DND-41 (cell line): ENCODE measurements around the gene LRRC8D.
A peak's percentile ranks its signal among the peaks of the same experiment; 100 is the strongest.

ENCODE experiments used
- ATAC-seq: fragments of 200-7000 bp; cut with Tn5 transposase; 3 replicates; pipeline ENCODE4 v1.9.1; 2021; ENCODE audit warnings: low read depth; ENCODE audit not compliant: insufficient read depth
- DNase-seq: peaks from one replicate; pipeline ENCODE4 v3.0.0-alpha.2; 2020
- H2AFZ ChIP-seq: 2 replicates; pipeline ENCODE4 v1.6.0; 2012; ENCODE audit warnings: low read depth, low read length
- H3K27ac ChIP-seq: 2 replicates; pipeline ENCODE4 v1.5.1; 2012; ENCODE audit warnings: low read length, inconsistent platforms
- H3K27me3 ChIP-seq: fragments of 200-600 bp; sonication (generic); 2 replicates; pipeline ENCODE4 v1.6.0; 2012; ENCODE audit warnings: low read length, mild to moderate bottlenecking, inconsistent platforms; ENCODE audit not compliant: insufficient read depth, poor library complexity
- H3K36me3 ChIP-seq: 2 replicates; pipeline ENCODE4 v1.5.1; 2012; ENCODE audit warnings: low read length, inconsistent platforms; ENCODE audit not compliant: insufficient read depth
- H3K4me1 ChIP-seq: 2 replicates; pipeline ENCODE4 v1.5.1; 2012; ENCODE audit warnings: mild to moderate bottlenecking, low read length; ENCODE audit not compliant: insufficient read depth
- H3K4me2 ChIP-seq: 2 replicates; pipeline ENCODE4 v1.6.0; 2012; ENCODE audit warnings: mild to moderate bottlenecking, moderate library complexity, low read length, inconsistent platforms; ENCODE audit not compliant: insufficient read depth
- H3K4me3 ChIP-seq, 2 experiments: fragments of 200-600 bp in 1 of 2; shearing (Covaris generic) in 1 of 2; 2 replicates each; pipeline ENCODE4 v1.5.1; 2012 to 2016; ENCODE audit warnings: inconsistent platforms in 2 of 2, low read length in 2 of 2, mild to moderate bottlenecking in 2 of 2, low read depth in 1 of 2, moderate library complexity in 1 of 2
- H3K79me2 ChIP-seq: 2 replicates; pipeline ENCODE4 v1.6.0; 2012; ENCODE audit warnings: low read length, inconsistent platforms; ENCODE audit not compliant: insufficient read depth
- H3K9ac ChIP-seq: 2 replicates; pipeline ENCODE4 v1.6.0; 2012; ENCODE audit warnings: low read depth, mild to moderate bottlenecking, inconsistent platforms, low read length, moderate library complexity
- H3K9me3 ChIP-seq: 2 replicates; pipeline ENCODE4 v1.5.1; 2012; ENCODE audit warnings: low read length, moderate library complexity, mild to moderate bottlenecking, inconsistent platforms; ENCODE audit not compliant: insufficient read depth, severe bottlenecking
- H4K20me1 ChIP-seq: 2 replicates; pipeline ENCODE4 v1.6.0; 2012; ENCODE audit warnings: low read length; ENCODE audit not compliant: insufficient read depth
- EZH2 ChIP-seq: IDR thresholded peaks from 3 replicates; pipeline ENCODE4 v1.6.1; 2012; ENCODE audit warnings: borderline replicate concordance, low read depth, mild to moderate bottlenecking, moderate library complexity, low read length, inconsistent platforms; ENCODE audit not compliant: severe bottlenecking
- TF ChIP-seq, protein P1 (sequence below): IDR thresholded peaks from 2 replicates; pipeline ENCODE4 v1.5.1; 2012; ENCODE audit warnings: borderline replicate concordance, low read length, moderate library complexity, mild to moderate bottlenecking; ENCODE audit not compliant: poor library complexity, severe bottlenecking; ENCODE audit errors: extremely low read depth

LRRC8D gene

DNA sequence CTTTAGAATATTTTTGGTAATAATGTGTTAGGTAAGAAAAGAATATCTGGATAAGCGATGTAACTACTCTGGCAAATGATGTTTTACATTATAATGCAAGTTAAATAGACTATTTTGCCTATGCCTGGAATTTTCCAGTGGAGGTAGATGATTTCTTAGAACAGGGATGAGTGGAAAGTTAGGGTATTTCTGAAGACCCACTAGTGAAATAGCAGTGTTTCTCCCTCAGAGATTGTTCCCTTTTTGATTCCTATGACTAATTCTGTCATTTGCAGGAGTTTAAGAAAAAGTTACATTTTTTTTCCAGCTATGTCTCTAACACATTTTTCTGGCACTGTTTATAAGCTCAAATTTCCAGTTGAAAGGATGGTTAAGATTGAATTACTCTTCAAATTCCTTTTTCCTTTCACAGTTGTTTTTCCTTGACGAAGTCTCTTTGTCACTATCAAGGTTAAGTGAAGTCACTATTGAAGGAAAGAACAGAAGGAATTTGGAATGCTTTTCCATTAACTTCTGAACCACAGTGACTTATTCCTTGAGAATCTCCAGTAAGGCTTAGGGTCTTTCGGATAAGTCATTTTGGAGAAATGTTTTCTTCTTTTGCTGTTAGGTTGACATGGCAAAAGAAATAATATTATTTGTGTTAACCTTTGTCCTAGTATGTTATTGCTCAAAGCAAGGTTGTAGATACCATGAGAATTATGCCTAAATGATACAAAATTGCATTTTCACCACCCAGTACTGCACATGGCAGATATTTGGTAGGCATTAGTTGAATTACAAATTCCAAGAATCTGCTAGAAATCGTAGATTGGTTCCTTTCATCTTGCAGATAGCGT, 131.2 kb downstream of the LRRC8D start:
- H3K27ac ChIP-seq = no peak overlapping the region
- no peaks in the 10 kb centered on the region for H3K27me3 ChIP-seq
- H3K4me2 ChIP-seq = no peak overlapping the region
- H3K9me3 ChIP-seq = no peaks in the 10 kb centered on the region
- ATAC-seq (no peak), DNase-seq (no peak)
- no peak overlapping the region for H3K4me3 ChIP-seq
- no peaks in the 10 kb centered on the region for H3K36me3 ChIP-seq
- no peaks in the 10 kb centered on the region for H3K79me2 ChIP-seq
- H3K9ac ChIP-seq = no peak overlapping the region
- H4K20me1 ChIP-seq = no peaks in the 10 kb centered on the region
- H3K4me1 ChIP-seq = peaks cover 38% of the 10 kb centered on the region
- peak overlapping the region; percentile 2; the same call in 1 of the 2 replicates for H2AFZ ChIP-seq
- TF ChIP-seq, protein P1, sequence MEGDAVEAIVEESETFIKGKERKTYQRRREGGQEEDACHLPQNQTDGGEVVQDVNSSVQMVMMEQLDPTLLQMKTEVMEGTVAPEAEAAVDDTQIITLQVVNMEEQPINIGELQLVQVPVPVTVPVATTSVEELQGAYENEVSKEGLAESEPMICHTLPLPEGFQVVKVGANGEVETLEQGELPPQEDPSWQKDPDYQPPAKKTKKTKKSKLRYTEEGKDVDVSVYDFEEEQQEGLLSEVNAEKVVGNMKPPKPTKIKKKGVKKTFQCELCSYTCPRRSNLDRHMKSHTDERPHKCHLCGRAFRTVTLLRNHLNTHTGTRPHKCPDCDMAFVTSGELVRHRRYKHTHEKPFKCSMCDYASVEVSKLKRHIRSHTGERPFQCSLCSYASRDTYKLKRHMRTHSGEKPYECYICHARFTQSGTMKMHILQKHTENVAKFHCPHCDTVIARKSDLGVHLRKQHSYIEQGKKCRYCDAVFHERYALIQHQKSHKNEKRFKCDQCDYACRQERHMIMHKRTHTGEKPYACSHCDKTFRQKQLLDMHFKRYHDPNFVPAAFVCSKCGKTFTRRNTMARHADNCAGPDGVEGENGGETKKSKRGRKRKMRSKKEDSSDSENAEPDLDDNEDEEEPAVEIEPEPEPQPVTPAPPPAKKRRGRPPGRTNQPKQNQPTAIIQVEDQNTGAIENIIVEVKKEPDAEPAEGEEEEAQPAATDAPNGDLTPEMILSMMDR = no peak
- TF ChIP-seq EZH2 = no peak

DNA sequence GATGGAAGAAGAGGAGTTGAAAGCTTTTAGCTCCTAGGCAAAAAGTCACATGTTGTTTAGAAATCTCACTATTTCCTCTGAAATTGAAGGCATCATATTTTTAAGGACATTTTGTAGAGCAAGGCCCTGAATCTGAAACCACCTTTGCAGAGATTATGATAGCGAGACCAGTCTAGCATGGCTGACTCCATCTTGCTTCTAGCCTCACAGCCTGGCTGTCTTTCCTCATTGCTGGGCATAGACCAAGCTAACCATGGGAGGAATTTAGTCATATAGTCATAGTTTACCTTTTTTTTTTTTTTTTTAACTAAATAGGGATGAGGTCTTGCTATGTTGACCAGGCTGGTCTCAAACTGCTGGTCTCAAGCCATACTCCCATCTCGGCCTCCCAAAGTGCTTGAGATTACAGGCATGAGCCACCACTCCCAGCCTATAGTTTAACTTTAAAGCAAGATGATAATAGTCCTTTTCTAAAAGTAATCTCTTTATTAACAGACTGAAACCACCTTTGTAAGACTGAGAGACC, 131.8 kb downstream of the LRRC8D start:
- H3K4me3 ChIP-seq = no peak overlapping the region
- no peaks in the 10 kb centered on the region for H3K36me3 ChIP-seq
- H3K9ac ChIP-seq = no peak overlapping the region
- ATAC-seq (no peak), DNase-seq (no peak)
- H3K27me3 ChIP-seq = no peaks in the 10 kb centered on the region
- H3K4me2 ChIP-seq = no peak overlapping the region
- no peaks in the 10 kb centered on the region for H3K79me2 ChIP-seq
- no peaks in the 10 kb centered on the region for H3K9me3 ChIP-seq
- H3K4me1 ChIP-seq = peaks cover 45% of the 10 kb centered on the region
- H3K27ac ChIP-seq = peak overlapping the region; percentile 54; the same call in 1 of the 2 replicates
- peak overlapping the region; percentile 53 for H2AFZ ChIP-seq
- no peaks in the 10 kb centered on the region for H4K20me1 ChIP-seq
- TF ChIP-seq EZH2 = no peak
- TF ChIP-seq, protein P1 = no peak

GRCh38 chr1:89953131-89953626, 132.3 kb downstream of the LRRC8D start:
- DNase-seq (peak; percentile 20), ATAC-seq (no peak)
- peak overlapping the region; percentile 53 for H2AFZ ChIP-seq
- no peak overlapping the region for H3K9ac ChIP-seq
- no peak overlapping the region for H3K4me3 ChIP-seq
- TF ChIP-seq, protein P1 = peak; percentile 44
- TF ChIP-seq EZH2 = no peak
- no peaks in the 10 kb centered on the region for H3K27me3 ChIP-seq
- H3K4me2 ChIP-seq = no peak overlapping the region
- peak overlapping the region; percentile 54 for H3K27ac ChIP-seq
- no peaks in the 10 kb centered on the region for H3K36me3 ChIP-seq
- H4K20me1 ChIP-seq = no peaks in the 10 kb centered on the region
- no peaks in the 10 kb centered on the region for H3K79me2 ChIP-seq
- peaks cover 50% of the 10 kb centered on the region for H3K4me1 ChIP-seq
- no peaks in the 10 kb centered on the region for H3K9me3 ChIP-seq
